Vagina (tissue), 2 donors: ENCODE data around the gene CNNM1.

Experiments used
- POLR2A ChIP-seq, 2 donors: fragments of 450-650 bp; IDR thresholded peaks; one replicate each; pipeline ENCODE4 v1.6.1; 2017; ENCODE audit warnings: antibody characterized with exemption in 2 of 2, mild to moderate bottlenecking in 2 of 2, moderate library complexity in 2 of 2
- TF ChIP-seq, protein P1 (sequence below), 3 experiments: fragments of 450-650 bp in 2 of 3; fragments of 200-600 bp in 1 of 3; sonication (generic) in 1 of 3; IDR thresholded peaks; one replicate each; pipeline ENCODE4 v1.5.1; 2017 to 2019; ENCODE audit warnings: antibody characterized with exemption in 3 of 3, mild to moderate bottlenecking in 2 of 3, moderate library complexity in 2 of 3

GRCh38 chr10:99328579-99329303 lies 415 bp upstream of the CNNM1 start:
- TF ChIP-seq, protein P1, sequence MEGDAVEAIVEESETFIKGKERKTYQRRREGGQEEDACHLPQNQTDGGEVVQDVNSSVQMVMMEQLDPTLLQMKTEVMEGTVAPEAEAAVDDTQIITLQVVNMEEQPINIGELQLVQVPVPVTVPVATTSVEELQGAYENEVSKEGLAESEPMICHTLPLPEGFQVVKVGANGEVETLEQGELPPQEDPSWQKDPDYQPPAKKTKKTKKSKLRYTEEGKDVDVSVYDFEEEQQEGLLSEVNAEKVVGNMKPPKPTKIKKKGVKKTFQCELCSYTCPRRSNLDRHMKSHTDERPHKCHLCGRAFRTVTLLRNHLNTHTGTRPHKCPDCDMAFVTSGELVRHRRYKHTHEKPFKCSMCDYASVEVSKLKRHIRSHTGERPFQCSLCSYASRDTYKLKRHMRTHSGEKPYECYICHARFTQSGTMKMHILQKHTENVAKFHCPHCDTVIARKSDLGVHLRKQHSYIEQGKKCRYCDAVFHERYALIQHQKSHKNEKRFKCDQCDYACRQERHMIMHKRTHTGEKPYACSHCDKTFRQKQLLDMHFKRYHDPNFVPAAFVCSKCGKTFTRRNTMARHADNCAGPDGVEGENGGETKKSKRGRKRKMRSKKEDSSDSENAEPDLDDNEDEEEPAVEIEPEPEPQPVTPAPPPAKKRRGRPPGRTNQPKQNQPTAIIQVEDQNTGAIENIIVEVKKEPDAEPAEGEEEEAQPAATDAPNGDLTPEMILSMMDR (IDR thresholded peaks at IDR 0.05): no peak
- TF ChIP-seq POLR2A (IDR thresholded peaks at IDR 0.05): no peak
